Muscle layer of colon (tissue), 2 donors: Measurements from ENCODE around the gene UQCRH.
"Not testable (repeated sequence)": the region's sequence is repeated elsewhere in the genome, so short reads cannot be mapped to it uniquely, and the experiment has no call there.

Experiments
- H3K27ac ChIP-seq: one replicate; pipeline ENCODE4 v1.7.0; 2013; ENCODE audit warnings: low read depth, mild to moderate bottlenecking, low read length, moderate library complexity
- H3K27me3 ChIP-seq, 2 donors: one replicate each; pipeline ENCODE4 v1.7.0; 2013; ENCODE audit warnings: low read length in 2 of 2, mild to moderate bottlenecking in 2 of 2; ENCODE audit not compliant: insufficient read depth in 2 of 2, control insufficient read depth in 1 of 2
- H3K36me3 ChIP-seq: one replicate; pipeline ENCODE4 v1.7.0; 2013; ENCODE audit warnings: mild to moderate bottlenecking, low read length; ENCODE audit not compliant: insufficient read depth
- H3K4me1 ChIP-seq: one replicate; pipeline ENCODE4 v1.7.0; 2013; ENCODE audit warnings: mild to moderate bottlenecking, low read length; ENCODE audit not compliant: insufficient read depth
- H3K4me3 ChIP-seq, 2 donors: one replicate each; pipeline ENCODE4 v1.7.0; 2013; ENCODE audit warnings: low read length in 2 of 2, low read depth in 1 of 2, mild to moderate bottlenecking in 1 of 2, moderate library complexity in 1 of 2
- H3K9ac ChIP-seq: one replicate; pipeline ENCODE4 v1.7.0; 2013; ENCODE audit warnings: low read length
- H3K9me3 ChIP-seq: one replicate; pipeline ENCODE4 v1.7.0; 2013; ENCODE audit warnings: mild to moderate bottlenecking, low read length
- donor health status: abdominal sarcoma.
- donor health status: Adenocarcinoma of cecum.

UQCRH gene

DNA sequence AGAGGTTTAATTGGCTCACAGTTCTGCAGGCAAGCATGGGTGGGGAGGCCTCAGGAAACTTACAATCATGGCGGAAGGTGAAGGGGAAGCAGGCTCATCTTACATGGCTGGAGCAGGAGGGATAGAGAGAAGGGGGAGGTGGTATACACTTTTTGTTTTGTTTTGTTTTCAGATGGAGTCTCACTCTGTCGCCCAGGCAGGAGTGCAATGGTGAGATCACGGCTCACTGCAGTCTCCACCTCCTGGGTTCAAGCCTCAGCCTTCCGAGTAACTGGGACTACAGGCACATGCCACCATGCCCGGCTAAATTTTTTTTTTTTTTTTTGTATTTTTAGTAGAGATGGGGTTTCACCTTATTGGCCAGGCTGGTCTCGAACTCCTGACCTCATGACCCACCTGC, 18.7 kb downstream of the UQCRH start:
- H3K9me3 ChIP-seq, H3K36me3 ChIP-seq, H3K4me3 ChIP-seq, H3K27ac ChIP-seq, H3K27me3 ChIP-seq, H3K4me1 ChIP-seq, H3K9ac ChIP-seq: not testable (repeated sequence)

DNA sequence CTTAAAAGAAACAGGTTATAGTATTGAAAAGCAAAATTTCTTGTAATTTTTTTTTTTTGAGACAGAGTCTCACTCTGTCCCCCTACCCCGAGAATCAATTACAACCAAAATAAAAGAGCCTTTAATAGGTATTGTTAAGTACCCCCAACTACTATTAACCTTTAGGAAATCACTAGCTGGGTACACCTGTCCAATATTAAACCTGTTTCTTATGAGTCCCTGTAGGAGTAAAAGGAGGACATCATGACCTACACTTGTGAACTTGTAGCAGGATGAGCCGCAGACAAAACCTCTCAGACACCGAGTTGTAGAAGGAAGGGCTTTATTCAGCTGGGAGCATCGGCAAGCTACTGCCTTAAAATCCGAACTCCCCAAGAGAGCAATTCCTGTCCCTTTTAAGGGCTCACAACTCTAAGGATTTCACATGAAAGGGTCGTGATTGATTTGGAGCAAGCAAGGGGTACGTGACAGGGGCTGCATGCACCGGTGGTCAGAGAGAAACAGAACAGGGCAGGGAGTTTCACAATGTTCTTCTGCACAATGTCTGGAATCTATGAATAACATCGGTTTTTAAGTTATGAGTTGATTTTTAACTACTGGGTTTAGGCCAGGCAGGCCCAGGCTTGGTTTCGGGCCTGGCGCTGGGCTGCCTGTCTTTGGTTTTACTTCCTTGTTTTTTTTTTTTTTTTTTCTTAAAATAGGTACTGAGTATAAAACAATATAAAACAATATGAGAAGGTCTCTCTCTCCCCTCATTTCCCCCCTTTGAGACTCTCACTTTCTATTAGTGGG, 22.0 kb downstream of the UQCRH start:
- H3K27ac ChIP-seq, H3K9ac ChIP-seq, H3K27me3 ChIP-seq, H3K4me3 ChIP-seq, H3K9me3 ChIP-seq, H3K36me3 ChIP-seq, H3K4me1 ChIP-seq: not testable (repeated sequence)

DNA sequence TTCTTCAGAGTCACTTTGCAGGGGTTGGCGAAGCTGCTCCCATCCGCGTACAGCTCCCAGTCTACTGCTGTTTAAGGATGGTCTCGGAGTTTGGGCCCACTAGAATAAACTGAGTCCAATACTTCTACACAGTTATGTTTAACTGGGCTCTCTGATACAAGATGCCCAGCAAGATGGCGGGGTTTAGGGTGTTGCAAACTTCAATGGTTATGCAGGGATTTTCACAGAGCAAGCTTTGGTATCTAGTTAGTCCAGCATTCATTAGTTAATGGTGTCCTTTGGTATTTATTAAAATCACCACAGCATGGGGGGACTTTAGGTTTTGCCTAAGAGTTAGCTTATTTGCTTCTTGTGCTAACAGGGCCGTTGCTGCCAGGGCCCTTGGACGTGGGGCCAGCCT, 24.7 kb downstream of the UQCRH start:
- not testable (repeated sequence) for H3K36me3 ChIP-seq, H3K27ac ChIP-seq, H3K4me1 ChIP-seq

DNA sequence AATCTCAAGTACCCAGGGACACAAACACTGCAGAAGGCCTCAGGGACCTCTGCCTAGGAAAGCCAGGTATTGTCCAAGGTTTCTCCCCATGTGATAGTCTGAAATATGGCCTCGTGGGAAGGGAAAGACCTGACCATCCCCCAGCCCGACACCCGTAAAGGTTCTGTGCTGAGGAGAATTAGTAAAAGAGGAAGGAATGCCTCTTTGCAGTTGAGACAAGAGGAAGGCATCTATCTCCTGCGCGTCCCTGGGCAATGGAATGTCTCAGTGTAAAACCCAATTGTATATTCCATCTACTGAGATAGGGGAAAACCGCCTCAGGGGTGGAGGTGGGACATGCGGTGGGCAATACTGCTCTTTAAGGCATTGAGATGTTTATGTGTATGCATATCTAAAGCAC, 26.3 kb downstream of the UQCRH start:
- not testable (repeated sequence) for H3K9ac ChIP-seq, H3K36me3 ChIP-seq, H3K27ac ChIP-seq, H3K4me3 ChIP-seq, H3K9me3 ChIP-seq, H3K27me3 ChIP-seq, H3K4me1 ChIP-seq

More for the DNA sequence above, 24.7 kb downstream of the UQCRH start:
- H3K9me3 ChIP-seq, H3K27me3 ChIP-seq, H3K4me3 ChIP-seq, H3K9ac ChIP-seq: not testable (repeated sequence)

DNA sequence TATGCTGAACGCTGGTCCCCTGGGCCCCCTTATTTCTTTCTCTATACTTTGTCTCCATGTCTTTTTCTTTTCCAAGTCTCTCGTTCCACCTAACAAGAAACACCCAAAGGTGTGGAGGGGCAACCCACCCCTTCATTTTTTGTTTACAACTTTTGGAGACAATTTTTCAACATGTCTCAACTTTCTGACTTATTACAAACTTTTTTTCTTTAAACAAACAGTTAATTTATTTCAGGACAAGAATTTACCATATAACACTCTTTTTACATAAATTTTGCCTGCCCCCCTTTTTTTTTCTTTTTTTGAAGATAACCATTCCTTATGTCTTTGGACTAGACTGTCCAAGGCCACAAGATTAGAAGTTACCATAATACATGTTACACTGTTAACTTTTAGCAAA, 26.9 kb downstream of the UQCRH start:
- not testable (repeated sequence) for H3K9me3 ChIP-seq, H3K4me1 ChIP-seq, H3K27me3 ChIP-seq, H3K27ac ChIP-seq, H3K9ac ChIP-seq, H3K4me3 ChIP-seq, H3K36me3 ChIP-seq

DNA sequence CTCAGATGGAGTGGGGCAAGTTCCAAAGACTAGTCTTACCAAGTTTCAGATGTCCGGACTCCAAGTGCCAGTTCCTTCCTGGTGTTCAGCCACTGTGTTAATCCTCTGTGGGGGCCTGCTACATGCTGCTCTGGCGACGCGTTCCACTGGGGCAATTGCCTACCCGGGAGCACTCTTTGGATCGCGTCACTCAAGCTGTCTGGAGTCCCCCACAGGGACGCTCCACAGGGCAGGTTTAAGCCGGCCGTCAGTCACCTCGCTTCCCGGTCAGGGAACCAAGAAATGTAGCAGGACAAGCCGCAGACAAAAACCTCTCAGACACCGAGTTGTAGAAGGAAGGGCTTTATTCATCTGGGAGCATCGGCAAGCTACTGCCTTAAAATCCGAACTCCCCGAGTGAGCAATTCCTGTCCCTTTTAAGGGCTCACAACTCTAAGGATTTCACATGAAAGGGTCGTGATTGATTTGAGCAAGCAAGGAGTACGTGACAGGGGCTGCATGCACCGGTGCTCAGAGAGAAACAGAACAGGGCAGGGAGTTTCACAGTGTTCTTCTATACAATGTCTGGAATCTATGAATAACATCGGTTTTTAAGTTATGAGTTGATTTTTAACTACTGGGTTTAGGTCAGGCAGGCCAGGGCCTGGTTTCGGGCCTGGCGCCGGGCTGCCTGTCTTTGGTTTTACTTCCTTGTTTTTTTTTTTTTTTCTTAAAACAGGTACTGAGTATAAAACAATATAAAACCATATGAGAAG, 28.5 kb downstream of the UQCRH start:
- not testable (repeated sequence) for H3K27me3 ChIP-seq, H3K9ac ChIP-seq, H3K9me3 ChIP-seq, H3K4me3 ChIP-seq, H3K27ac ChIP-seq, H3K4me1 ChIP-seq, H3K36me3 ChIP-seq

DNA sequence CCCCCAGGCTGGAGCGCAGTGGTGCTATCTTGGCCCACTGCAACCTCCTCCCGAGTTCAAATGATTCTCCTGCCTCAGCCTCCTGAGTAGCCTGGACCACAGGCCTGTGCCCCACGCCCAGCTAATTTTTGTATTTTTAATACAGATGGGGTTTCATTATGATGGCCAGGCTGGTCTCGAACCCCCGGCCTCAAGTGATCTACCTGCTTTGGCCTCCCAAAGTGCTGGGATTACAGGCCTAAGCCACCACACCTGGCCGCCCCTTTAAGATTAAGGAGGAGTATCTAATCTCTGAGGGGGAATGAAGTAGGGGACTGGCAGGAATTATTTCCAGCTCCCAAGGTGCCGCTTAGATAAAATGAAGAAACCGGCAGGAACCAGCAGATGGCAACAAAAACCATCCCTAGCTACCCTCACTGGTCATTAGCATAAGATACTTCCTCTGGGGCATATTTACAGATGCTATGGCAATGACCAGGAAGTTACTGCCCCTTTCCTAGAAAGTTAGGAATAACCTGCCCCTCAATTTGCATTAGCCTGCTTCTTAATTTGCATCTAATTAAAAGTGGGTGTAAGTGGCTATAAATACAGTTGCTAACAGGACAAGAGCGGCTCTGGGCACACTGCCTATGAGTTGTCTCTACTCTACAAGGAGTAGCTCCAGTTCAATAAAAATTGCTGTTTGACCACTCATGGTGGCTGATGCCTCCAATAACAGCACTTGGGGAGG, 30.0 kb downstream of the UQCRH start:
- no peaks in the 10 kb centered on the region for H3K27me3 ChIP-seq
- no peak overlapping the region for H3K9ac ChIP-seq
- H3K27ac ChIP-seq, result no peak overlapping the region
- no peaks in the 10 kb centered on the region for H3K36me3 ChIP-seq
- no peak overlapping the region for H3K4me3 ChIP-seq
- no peaks in the 10 kb centered on the region for H3K9me3 ChIP-seq
- no peaks in the 10 kb centered on the region for H3K4me1 ChIP-seq

DNA sequence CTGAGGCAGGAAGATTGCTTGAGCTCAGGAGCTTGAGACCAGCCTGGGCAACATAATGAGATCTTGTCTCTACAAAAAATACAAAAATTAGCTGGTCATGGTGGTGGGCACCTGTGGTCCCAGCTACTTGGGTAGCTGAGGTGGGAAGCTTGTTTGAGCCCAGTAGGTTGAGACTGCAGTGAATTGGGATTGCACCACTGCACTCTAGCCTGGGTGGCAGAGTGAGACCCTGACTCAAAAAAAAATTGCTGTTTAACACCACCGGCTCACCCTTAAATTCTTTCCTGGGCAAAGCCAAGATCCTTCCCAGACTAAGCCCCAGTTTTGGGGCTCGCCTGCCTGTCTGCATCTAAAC, 30.5 kb downstream of the UQCRH start:
- Histone ChIP-seq H3K4me3 (no peak overlapping the region), H3K9ac (no peak overlapping the region), H3K27me3 (no peaks in the 10 kb centered on the region), H3K36me3 (no peaks in the 10 kb centered on the region), H3K9me3 (no peaks in the 10 kb centered on the region), H3K4me1 (no peaks in the 10 kb centered on the region), H3K27ac (no peak overlapping the region)

DNA sequence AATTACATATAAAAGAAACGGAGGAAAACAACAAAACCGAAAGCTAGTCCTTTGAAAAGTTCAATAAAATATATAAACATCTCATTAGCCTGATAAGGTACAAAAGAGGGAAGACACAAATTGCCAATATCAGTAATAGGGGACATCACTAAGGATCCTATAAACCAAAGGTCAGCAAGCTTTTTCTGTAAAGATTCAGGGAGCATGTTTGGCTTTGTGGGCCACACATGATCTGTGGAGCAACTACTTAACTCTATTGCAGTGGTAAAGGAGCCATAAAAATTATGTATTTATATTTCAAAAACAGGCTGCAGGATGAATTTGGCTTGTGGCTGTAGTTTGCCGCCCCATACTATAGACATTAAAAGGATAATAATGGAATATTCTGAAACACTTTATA, 31.6 kb downstream of the UQCRH start:
- H3K27ac ChIP-seq, result no peak overlapping the region
- H3K27me3 ChIP-seq, result no peaks in the 10 kb centered on the region
- H3K4me3 ChIP-seq, result no peak overlapping the region
- H3K36me3 ChIP-seq, result no peaks in the 10 kb centered on the region
- no peak overlapping the region for H3K9ac ChIP-seq
- no peaks in the 10 kb centered on the region for H3K9me3 ChIP-seq
- H3K4me1 ChIP-seq, result no peaks in the 10 kb centered on the region

DNA sequence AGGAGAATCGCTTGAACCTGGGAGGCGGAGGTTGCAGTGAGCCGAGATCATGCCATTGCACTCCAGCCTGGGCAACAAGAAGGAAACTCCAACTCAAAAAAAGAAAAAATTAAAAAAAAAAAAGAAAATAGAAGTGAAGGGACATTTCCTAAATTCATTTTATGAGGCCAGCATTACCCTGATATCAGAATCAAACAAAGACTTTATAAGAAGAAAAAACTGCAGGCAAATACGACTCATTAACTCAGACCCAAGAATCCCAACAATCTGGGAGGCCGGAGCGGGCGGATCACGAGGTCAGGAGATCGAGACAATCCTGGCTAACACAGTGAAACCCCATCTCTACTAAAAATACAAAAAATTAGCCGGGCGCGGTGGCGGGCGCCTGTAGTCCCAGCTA, 33.9 kb downstream of the UQCRH start:
- not testable (repeated sequence) for H3K9me3 ChIP-seq, H3K27me3 ChIP-seq, H3K4me3 ChIP-seq, H3K9ac ChIP-seq, H3K27ac ChIP-seq, H3K4me1 ChIP-seq, H3K36me3 ChIP-seq

DNA sequence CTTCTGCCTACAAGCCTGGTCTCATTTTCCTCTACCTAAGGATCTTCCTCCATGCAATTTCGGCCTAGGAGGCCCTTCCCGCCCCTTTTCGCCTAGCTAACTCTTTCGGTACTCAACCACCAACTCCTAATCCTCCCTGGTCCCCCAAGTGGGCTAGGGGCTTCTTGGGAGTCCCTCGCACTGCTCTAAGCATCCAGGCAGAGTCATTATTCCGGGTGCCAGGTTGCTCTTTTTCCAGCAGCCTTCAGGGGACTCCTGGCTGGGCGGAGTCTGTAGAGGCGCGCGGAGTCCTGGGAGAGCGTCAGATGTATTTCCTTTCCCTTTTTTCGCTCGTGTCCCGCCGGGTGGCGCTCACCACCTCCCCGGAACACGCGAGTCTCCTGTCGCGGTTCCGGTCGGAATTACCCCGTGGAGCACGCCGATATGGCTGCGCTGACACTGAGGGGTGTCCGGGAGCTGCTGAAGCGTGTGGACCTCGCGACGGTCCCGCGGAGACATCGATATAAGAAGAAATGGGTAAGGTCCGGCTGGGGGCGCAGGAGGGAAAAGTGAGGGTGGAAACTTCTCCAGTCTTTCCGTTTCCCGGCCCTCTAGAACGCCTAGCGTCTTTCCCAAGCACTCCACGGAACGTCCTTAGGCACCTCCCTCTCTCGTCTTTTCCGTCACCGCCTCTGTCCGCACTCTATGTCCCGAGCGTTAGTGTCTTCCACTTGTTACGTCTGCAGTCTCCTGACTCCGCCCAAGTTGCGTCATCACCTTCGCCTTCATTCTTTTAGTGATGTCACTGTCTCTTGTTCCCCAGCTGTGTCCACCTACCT, 37.1 kb downstream of the UQCRH start, which contains the start of gene NSUN4:
Gene NSUN4, plus strand, starts transcription at position 404 of the 818 bp plus-strand sequence. Its CDS starts 20 bp downstream, at position 424.
- Histone ChIP-seq H3K4me1 (peaks cover 7% of the 10 kb centered on the region), H3K27ac (peak within 1 kb of the TSS; percentile 74), H3K9me3 (no peaks in the 10 kb centered on the region), H3K27me3 (no peaks in the 10 kb centered on the region), H3K4me3 (peak within 1 kb of the TSS; percentile 66 to 90), H3K9ac (peak within 1 kb of the TSS; percentile 89), H3K36me3 (peaks cover 11% of the 10 kb centered on the region)
